ENCODE results near the gene ADK.

The ADK gene

GRCh38 chr10:74685564-74685963 lies 534.5 kb downstream of the ADK start:
- Histone ChIP-seq H3K27me3 (replicated peaks; ENCODE audit: control insufficient read depth, insufficient read depth, low read length, poor library complexity, severe bottlenecking) (no peaks in the 10 kb centered on the region), H3K27ac (ENCODE audit: insufficient read depth, low read length, poor library complexity, severe bottlenecking) (no peak overlapping the region), H3K4me3 (ENCODE audit: insufficient read depth, low read depth, low read length, poor library complexity, severe bottlenecking) (no peak overlapping the region), H3K36me3 (ENCODE audit: control insufficient read depth, insufficient read depth, low read length) (peaks cover 4% of the 10 kb centered on the region), H3K4me1 (ENCODE audit: control insufficient read depth, insufficient read depth, low read length, poor library complexity, severe bottlenecking) (no peaks in the 10 kb centered on the region), H3K9me3 (ENCODE audit: control insufficient read depth, low read length) (no peaks in the 10 kb centered on the region)
- DNase-seq, result no peak

GRCh38 chr10:74690393-74690792 lies 539.4 kb downstream of the ADK start:
- Histone ChIP-seq H3K36me3 (ENCODE audit: control insufficient read depth, insufficient read depth, low read length) (peaks cover 4% of the 10 kb centered on the region), H3K4me1 (ENCODE audit: control insufficient read depth, insufficient read depth, low read length, poor library complexity, severe bottlenecking) (no peaks in the 10 kb centered on the region), H3K4me3 (ENCODE audit: insufficient read depth, low read depth, low read length, poor library complexity, severe bottlenecking) (no peak overlapping the region), H3K27me3 (replicated peaks; ENCODE audit: control insufficient read depth, insufficient read depth, low read length, poor library complexity, severe bottlenecking) (no peaks in the 10 kb centered on the region), H3K27ac (ENCODE audit: insufficient read depth, low read length, poor library complexity, severe bottlenecking) (no peak overlapping the region), H3K9me3 (ENCODE audit: control insufficient read depth, low read length) (no peaks in the 10 kb centered on the region)
- no peak for DNase-seq

GRCh38 chr10:74691164-74691563 lies 540.1 kb downstream of the ADK start:
- H3K27ac ChIP-seq (ENCODE audit: insufficient read depth, low read length, poor library complexity, severe bottlenecking), result no peak overlapping the region
- no peak for DNase-seq
- H3K4me3 ChIP-seq (ENCODE audit: insufficient read depth, low read depth, low read length, poor library complexity, severe bottlenecking), result no peak overlapping the region
- H3K36me3 ChIP-seq (ENCODE audit: control insufficient read depth, insufficient read depth, low read length), result peaks cover 4% of the 10 kb centered on the region
- no peaks in the 10 kb centered on the region for H3K9me3 ChIP-seq (ENCODE audit: control insufficient read depth, low read length)
- no peaks in the 10 kb centered on the region for H3K4me1 ChIP-seq (ENCODE audit: control insufficient read depth, insufficient read depth, low read length, poor library complexity, severe bottlenecking)
- H3K27me3 ChIP-seq (replicated peaks; ENCODE audit: control insufficient read depth, insufficient read depth, low read length, poor library complexity, severe bottlenecking), result no peaks in the 10 kb centered on the region

DNA sequence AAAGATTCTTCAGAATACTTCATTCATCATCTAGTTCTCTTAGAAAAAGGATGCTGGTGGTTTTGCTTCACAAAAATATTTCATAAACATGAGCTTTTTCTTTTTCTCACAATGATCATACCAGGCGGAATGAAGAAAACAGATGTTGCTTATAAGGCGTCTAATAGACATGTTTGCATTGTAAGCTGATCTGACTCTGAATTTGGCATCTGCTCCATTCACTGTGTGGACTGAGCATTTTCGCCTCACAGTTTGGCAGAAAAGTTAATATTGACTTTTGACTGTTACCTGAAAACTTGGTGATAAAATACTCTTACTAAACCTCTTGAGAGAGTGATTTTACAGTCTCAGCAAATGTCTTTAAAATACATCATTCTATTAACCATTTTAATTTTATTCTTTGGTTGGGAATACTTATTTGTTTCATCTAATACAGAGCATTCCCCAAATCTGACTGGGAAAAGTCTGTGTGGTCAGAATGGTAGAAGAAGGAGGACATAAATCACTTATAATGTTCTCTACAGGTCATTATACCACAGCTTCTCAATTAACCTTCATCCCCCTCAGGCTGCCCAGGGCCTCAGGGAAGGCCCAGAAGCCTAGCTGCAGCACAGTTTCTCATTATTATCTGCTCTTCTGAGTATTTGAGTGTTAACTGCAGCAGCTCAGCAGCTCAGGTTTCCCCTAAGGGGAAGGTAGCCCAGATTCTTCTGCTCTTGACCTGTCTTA lies 553.8 kb downstream of the ADK start:
- no peak overlapping the region for H3K4me3 ChIP-seq (ENCODE audit: insufficient read depth, low read depth, low read length, poor library complexity, severe bottlenecking)
- H3K27ac ChIP-seq (ENCODE audit: insufficient read depth, low read length, poor library complexity, severe bottlenecking), result no peak overlapping the region
- no peaks in the 10 kb centered on the region for H3K36me3 ChIP-seq (ENCODE audit: control insufficient read depth, insufficient read depth, low read length)
- no peak for DNase-seq
- H3K27me3 ChIP-seq (replicated peaks; ENCODE audit: control insufficient read depth, insufficient read depth, low read length, poor library complexity, severe bottlenecking), result no peaks in the 10 kb centered on the region
- H3K4me1 ChIP-seq (ENCODE audit: control insufficient read depth, insufficient read depth, low read length, poor library complexity, severe bottlenecking), result no peaks in the 10 kb centered on the region
- no peaks in the 10 kb centered on the region for H3K9me3 ChIP-seq (ENCODE audit: control insufficient read depth, low read length)

DNA sequence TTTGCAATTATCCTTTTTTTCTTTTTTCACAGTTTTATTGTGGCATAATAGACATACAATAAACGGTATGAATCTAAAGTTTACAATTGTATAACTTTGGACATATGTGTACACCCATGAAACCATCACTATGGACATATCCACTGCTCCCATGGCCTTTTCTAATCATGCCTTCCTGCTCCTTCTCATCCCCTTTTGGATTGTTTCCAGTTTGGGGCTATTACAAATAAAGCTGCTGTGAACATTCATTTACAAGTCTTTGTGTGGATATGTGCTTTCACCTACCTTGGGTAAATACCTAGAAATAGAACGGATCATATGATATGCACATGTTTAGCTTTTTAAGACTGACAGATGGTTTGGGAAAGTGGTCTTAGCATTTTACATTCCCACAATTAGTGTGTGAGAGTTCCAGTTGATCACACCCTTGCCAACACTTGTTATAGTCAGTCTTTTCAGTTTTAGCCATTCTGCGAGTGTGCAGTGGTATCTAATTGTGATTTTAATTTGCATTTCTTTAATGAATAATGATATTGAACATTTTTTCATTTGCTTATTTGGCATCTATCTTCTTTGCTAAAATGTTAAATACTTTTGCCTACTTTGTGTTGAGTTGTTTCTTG lies 554.4 kb downstream of the ADK start:
- no peak overlapping the region for H3K27ac ChIP-seq (ENCODE audit: insufficient read depth, low read length, poor library complexity, severe bottlenecking)
- H3K27me3 ChIP-seq (replicated peaks; ENCODE audit: control insufficient read depth, insufficient read depth, low read length, poor library complexity, severe bottlenecking), result no peaks in the 10 kb centered on the region
- H3K9me3 ChIP-seq (ENCODE audit: control insufficient read depth, low read length), result no peaks in the 10 kb centered on the region
- DNase-seq, result no peak
- H3K36me3 ChIP-seq (ENCODE audit: control insufficient read depth, insufficient read depth, low read length), result no peaks in the 10 kb centered on the region
- H3K4me3 ChIP-seq (ENCODE audit: insufficient read depth, low read depth, low read length, poor library complexity, severe bottlenecking), result no peak overlapping the region
- H3K4me1 ChIP-seq (ENCODE audit: control insufficient read depth, insufficient read depth, low read length, poor library complexity, severe bottlenecking), result no peaks in the 10 kb centered on the region

GRCh38 chr10:74706966-74707365 lies 555.9 kb downstream of the ADK start:
- Histone ChIP-seq H3K27me3 (replicated peaks; ENCODE audit: control insufficient read depth, insufficient read depth, low read length, poor library complexity, severe bottlenecking) (no peaks in the 10 kb centered on the region), H3K4me3 (ENCODE audit: insufficient read depth, low read depth, low read length, poor library complexity, severe bottlenecking) (no peak overlapping the region), H3K9me3 (ENCODE audit: control insufficient read depth, low read length) (no peaks in the 10 kb centered on the region), H3K4me1 (ENCODE audit: control insufficient read depth, insufficient read depth, low read length, poor library complexity, severe bottlenecking) (no peaks in the 10 kb centered on the region), H3K27ac (ENCODE audit: insufficient read depth, low read length, poor library complexity, severe bottlenecking) (no peak overlapping the region), H3K36me3 (ENCODE audit: control insufficient read depth, insufficient read depth, low read length) (no peaks in the 10 kb centered on the region)
- no peak for DNase-seq

GRCh38 chr10:74708246-74708645 lies 557.2 kb downstream of the ADK start:
- no peak overlapping the region for H3K4me3 ChIP-seq (ENCODE audit: insufficient read depth, low read depth, low read length, poor library complexity, severe bottlenecking)
- no peaks in the 10 kb centered on the region for H3K27me3 ChIP-seq (replicated peaks; ENCODE audit: control insufficient read depth, insufficient read depth, low read length, poor library complexity, severe bottlenecking)
- no peaks in the 10 kb centered on the region for H3K4me1 ChIP-seq (ENCODE audit: control insufficient read depth, insufficient read depth, low read length, poor library complexity, severe bottlenecking)
- no peaks in the 10 kb centered on the region for H3K36me3 ChIP-seq (ENCODE audit: control insufficient read depth, insufficient read depth, low read length)
- H3K9me3 ChIP-seq (ENCODE audit: control insufficient read depth, low read length), result no peaks in the 10 kb centered on the region
- H3K27ac ChIP-seq (ENCODE audit: insufficient read depth, low read length, poor library complexity, severe bottlenecking), result no peak overlapping the region
- DNase-seq, result no peak

DNA sequence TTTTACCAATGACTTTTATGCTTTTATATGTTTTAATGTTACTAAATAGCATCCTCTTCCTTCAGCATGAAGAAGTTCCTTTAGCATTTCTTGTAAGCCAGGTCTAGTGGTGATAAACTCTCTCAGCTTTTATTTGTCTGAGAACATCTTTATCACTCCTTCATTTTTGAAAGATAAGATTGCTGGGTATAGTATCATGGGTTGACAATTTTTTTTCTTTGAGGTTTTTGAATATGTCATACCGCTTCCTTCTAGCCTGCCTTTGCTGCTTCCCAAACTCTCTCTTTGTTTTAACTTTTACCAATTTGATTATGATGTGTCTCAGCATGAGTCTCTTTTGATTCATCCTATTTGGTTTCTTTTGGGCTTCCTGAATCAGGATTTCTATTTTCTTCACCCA lies 567.2 kb downstream of the ADK start:
- H3K27ac ChIP-seq (ENCODE audit: insufficient read depth, low read length, poor library complexity, severe bottlenecking), result no peak overlapping the region
- no peaks in the 10 kb centered on the region for H3K36me3 ChIP-seq (ENCODE audit: control insufficient read depth, insufficient read depth, low read length)
- no peaks in the 10 kb centered on the region for H3K27me3 ChIP-seq (replicated peaks; ENCODE audit: control insufficient read depth, insufficient read depth, low read length, poor library complexity, severe bottlenecking)
- no peaks in the 10 kb centered on the region for H3K9me3 ChIP-seq (ENCODE audit: control insufficient read depth, low read length)
- H3K4me3 ChIP-seq (ENCODE audit: insufficient read depth, low read depth, low read length, poor library complexity, severe bottlenecking), result no peak overlapping the region
- no peak for DNase-seq
- H3K4me1 ChIP-seq (ENCODE audit: control insufficient read depth, insufficient read depth, low read length, poor library complexity, severe bottlenecking), result no peaks in the 10 kb centered on the region

- DNase-seq, result no peak
- no peak overlapping the region for H3K4me3 ChIP-seq (ENCODE audit: insufficient read depth, low read depth, low read length, poor library complexity, severe bottlenecking)
- H3K4me1 ChIP-seq (ENCODE audit: control insufficient read depth, insufficient read depth, low read length, poor library complexity, severe bottlenecking), result no peaks in the 10 kb centered on the region
- no peak overlapping the region for H3K27ac ChIP-seq (ENCODE audit: insufficient read depth, low read length, poor library complexity, severe bottlenecking)
- H3K27me3 ChIP-seq (replicated peaks; ENCODE audit: control insufficient read depth, insufficient read depth, low read length, poor library complexity, severe bottlenecking), result no peaks in the 10 kb centered on the region
- H3K36me3 ChIP-seq (ENCODE audit: control insufficient read depth, insufficient read depth, low read length), result no peaks in the 10 kb centered on the region
- no peaks in the 10 kb centered on the region for H3K9me3 ChIP-seq (ENCODE audit: control insufficient read depth, low read length)
These were observed 577.2 kb downstream of the ADK start for GRCh38 chr10:74728225-74728624.

DNA sequence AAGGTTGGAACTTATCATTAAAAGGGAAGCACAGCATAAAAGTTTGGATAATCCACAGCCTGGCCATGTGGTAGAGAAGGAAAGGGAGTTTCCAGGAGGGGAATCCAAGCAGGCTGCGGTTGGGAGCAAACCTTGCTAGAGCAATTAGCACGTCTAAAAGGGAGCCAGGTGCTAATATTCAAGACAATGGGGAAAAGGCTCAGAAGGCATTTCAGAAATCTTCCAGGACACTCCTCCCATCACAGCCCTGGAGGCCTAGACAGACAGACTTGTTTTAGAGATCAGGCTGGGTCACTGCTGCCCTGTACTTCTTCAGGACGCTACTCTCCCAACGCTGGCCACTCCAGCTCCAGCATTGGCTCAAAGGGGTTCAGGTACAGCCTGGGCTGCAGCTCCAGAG lies 579.2 kb downstream of the ADK start:
- H3K27ac ChIP-seq (ENCODE audit: insufficient read depth, low read length, poor library complexity, severe bottlenecking), result no peak overlapping the region
- H3K36me3 ChIP-seq (ENCODE audit: control insufficient read depth, insufficient read depth, low read length), result no peaks in the 10 kb centered on the region
- H3K4me3 ChIP-seq (ENCODE audit: insufficient read depth, low read depth, low read length, poor library complexity, severe bottlenecking), result no peak overlapping the region
- no peaks in the 10 kb centered on the region for H3K9me3 ChIP-seq (ENCODE audit: control insufficient read depth, low read length)
- H3K27me3 ChIP-seq (replicated peaks; ENCODE audit: control insufficient read depth, insufficient read depth, low read length, poor library complexity, severe bottlenecking), result no peaks in the 10 kb centered on the region
- H3K4me1 ChIP-seq (ENCODE audit: control insufficient read depth, insufficient read depth, low read length, poor library complexity, severe bottlenecking), result no peaks in the 10 kb centered on the region
- DNase-seq, result no peak

Data from effector memory CD4-positive, alpha-beta T cell (primary cell).